Renal cortex interstitium (tissue), 15 donors: ENCODE measurements around the gene ITGA3. TPM values are rescaled to one million over a fixed set of nuclear protein-coding genes. Genes with fewer than 3 reads are reported as not detected.

Experiments used
- DNase-seq, 11 donors: peaks; one replicate each; pipeline ENCODE4 v3.0.0-alpha.2; 2013; ENCODE audit warnings: low read depth in 9 of 11, low spot score in 4 of 11; ENCODE audit errors: extremely low read depth in 1 of 11
- long read RNA-seq, 16 experiments: transcript quantifications; one replicate each; lab custom pipeline, GENCODE V29; 2026
- polyA plus RNA-seq, 3 donors: library from polyadenylated mRNA; unstranded; fragments of 120-200 nt; gene quantifications; one replicate each; pipeline ENCODE4 v1.2.1, GENCODE V29; 2013; ENCODE audit not compliant: insufficient read length in 3 of 3

ITGA3 gene
- 100 to 1,000 TPM in 1 of 3 donors, 10 to 100 TPM in 2; 84.1 to 101 (median 93.0) TPM for polyA plus RNA-seq
- long read RNA-seq, donor 1, partial matches to known transcripts = 5 of 10 reads
- long read RNA-seq, donor 1, other reads (novel, unspliced or antisense) = 0 of 10 reads
- long read RNA-seq, donor 2, full-length matches to known transcripts = 2 of 19 reads
- long read RNA-seq, donor 2, partial matches to known transcripts = 17 of 19 reads
- long read RNA-seq, donor 2, other reads (novel, unspliced or antisense) = 0 of 19 reads
- long read RNA-seq, donor 3, full-length matches to known transcripts = 13 of 13 reads
- long read RNA-seq, donor 3, partial matches to known transcripts = 0 of 13 reads
- long read RNA-seq, donor 3, other reads (novel, unspliced or antisense) = 0 of 13 reads
- long read RNA-seq, donor 4, transcript ITGA3-208 (3 exons, 3,055 nt) = major isoform, 9 of 12 reads
- long read RNA-seq, donor 4, partial matches to known transcripts = 0 of 12 reads
- long read RNA-seq, donor 4, other reads (novel, unspliced or antisense) = 0 of 12 reads
- long read RNA-seq, donor 5 = 0 reads
- long read RNA-seq, donor 6, full-length matches to known transcripts = 15 of 15 reads
- long read RNA-seq, donor 6, partial matches to known transcripts = 0 of 15 reads
- long read RNA-seq, donor 6, other reads (novel, unspliced or antisense) = 0 of 15 reads
- long read RNA-seq, donor 7, full-length matches to known transcripts = 12 of 12 reads
- long read RNA-seq, donor 7, partial matches to known transcripts = 0 of 12 reads
- long read RNA-seq, donor 7, other reads (novel, unspliced or antisense) = 0 of 12 reads
- long read RNA-seq, donor 8 = 0 reads
- long read RNA-seq, donor 9, full-length matches to known transcripts = 11 of 16 reads
- long read RNA-seq, donor 9, partial matches to known transcripts = 5 of 16 reads
- long read RNA-seq, donor 9, other reads (novel, unspliced or antisense) = 0 of 16 reads
- long read RNA-seq, donor 10, full-length matches to known transcripts = 5 of 5 reads
- long read RNA-seq, donor 10, partial matches to known transcripts = 0 of 5 reads
- long read RNA-seq, donor 10, other reads (novel, unspliced or antisense) = 0 of 5 reads
- long read RNA-seq, donor 11, transcript ITGA3-208 (3 exons, 3,055 nt) = major isoform, 9 of 11 reads
- long read RNA-seq, donor 11, partial matches to known transcripts = 0 of 11 reads
- long read RNA-seq, donor 11, other reads (novel, unspliced or antisense) = 0 of 11 reads
- long read RNA-seq, donor 12, full-length matches to known transcripts = 2 of 2 reads
- long read RNA-seq, donor 12, partial matches to known transcripts = 0 of 2 reads
- long read RNA-seq, donor 12, other reads (novel, unspliced or antisense) = 0 of 2 reads
- long read RNA-seq, donor 13 = 0 reads
- long read RNA-seq, donor 14, partial matches to known transcripts = 0 of 3 reads
- long read RNA-seq, donor 14, other reads (novel, unspliced or antisense) = 0 of 3 reads
- long read RNA-seq, donor 15, partial matches to known transcripts = 0 of 3 reads
- long read RNA-seq, donor 15, other reads (novel, unspliced or antisense) = 0 of 3 reads
- long read RNA-seq, donor 16, full-length matches to known transcripts = 54 of 54 reads
- long read RNA-seq, donor 16, partial matches to known transcripts = 0 of 54 reads
- long read RNA-seq, donor 16, other reads (novel, unspliced or antisense) = 0 of 54 reads

- DNase-seq = peak in 3 of 11 donors; percentile 58 to 71 (median 60)
These were observed at the start of gene ITGA3 for GRCh38 chr17:50055426-50056216. Gene ITGA3 (plus strand): TSS chr17:50056110. CDS start chr17:50056440, 330 bp downstream.

GRCh38 chr17:50009282-50009681 is 46.6 kb upstream of the ITGA3 start:
- no peak for DNase-seq

GRCh38 chr17:50013079-50013478 is 42.8 kb upstream of the ITGA3 start:
- DNase-seq = no peak

GRCh38 chr17:50014471-50015088 is 41.3 kb upstream of the ITGA3 start:
- DNase-seq = no peak

GRCh38 chr17:50015146-50015545 is 40.8 kb upstream of the ITGA3 start:
- no peak for DNase-seq

- DNase-seq = no peak
These were observed 37.0 kb upstream of the ITGA3 start for GRCh38 chr17:50018909-50019308.

- no peak for DNase-seq
These were observed 34.9 kb upstream of the ITGA3 start for GRCh38 chr17:50020841-50021599.

- DNase-seq = no peak
These were observed 34.1 kb upstream of the ITGA3 start for GRCh38 chr17:50021681-50022370.

- no peak for DNase-seq
These were observed 33.3 kb upstream of the ITGA3 start for GRCh38 chr17:50022463-50023130.

GRCh38 chr17:50023520-50023919 is 32.4 kb upstream of the ITGA3 start:
- DNase-seq = no peak

GRCh38 chr17:50024808-50025207 is 31.1 kb upstream of the ITGA3 start:
- no peak for DNase-seq

- no peak for DNase-seq
These were observed 29.7 kb upstream of the ITGA3 start for GRCh38 chr17:50026046-50026675.

GRCh38 chr17:50026837-50027171 is 29.1 kb upstream of the ITGA3 start:
- DNase-seq = peak in 9 of 11 donors; percentile 53 to 79 (median 68)

- DNase-seq = no peak
These were observed 28.6 kb upstream of the ITGA3 start for GRCh38 chr17:50027172-50027880.
